Peyer's patch (tissue), 4 donors: ENCODE data around the gene ASRGL1. TPM values are rescaled to one million over a fixed set of nuclear protein-coding genes. Genes with fewer than 3 reads are reported as not detected.

Source experiments
- DNase-seq, 3 donors: peaks; one replicate each; pipeline ENCODE4 v3.0.0-alpha.2; 2017 to 2019
- H3K27ac ChIP-seq, 4 donors: fragments of 200-600 bp; sonication (generic); one replicate each; pipeline ENCODE4 v1.5.1; 2016 to 2019
- H3K27me3 ChIP-seq, 2 donors: fragments of 200-600 bp; sonication (generic); one replicate each; pipeline ENCODE4 v1.5.1; 2019
- H3K36me3 ChIP-seq, 3 donors: fragments of 200-600 bp; sonication (generic); one replicate each; pipeline ENCODE4 v1.5.1; 2016 to 2019
- H3K4me1 ChIP-seq, 4 donors: fragments of 200-600 bp; sonication (generic); one replicate each; pipeline ENCODE4 v1.5.1; 2016 to 2019
- H3K4me3 ChIP-seq, 4 donors: fragments of 200-600 bp; sonication (generic); 1 replicate in 3 of 4; 2 replicates in 1 of 4; pipeline ENCODE4 v1.5.1; 2016 to 2019; ENCODE audit warnings: mild to moderate bottlenecking in 1 of 4
- H3K9me3 ChIP-seq, 4 donors: fragments of 200-600 bp; sonication (generic); one replicate each; pipeline ENCODE4 v1.5.1; 2016 to 2019; ENCODE audit warnings: mild to moderate bottlenecking in 1 of 4
- POLR2A ChIP-seq, 2 donors: fragments of 450-650 bp; IDR thresholded peaks; one replicate each; pipeline ENCODE4 v1.5.1; 2017; ENCODE audit warnings: antibody characterized with exemption in 2 of 2, mild to moderate bottlenecking in 2 of 2, moderate library complexity in 2 of 2
- total RNA-seq, 4 donors: library from RNA; depleted of rRNA; stranded (reverse); fragments of >200 nt; gene quantifications; one replicate each; pipeline ENCODE4 v1.1.0, GENCODE V29; 2016
- TF ChIP-seq, protein P1 (sequence below), 6 experiments: fragments of 450-650 bp in 4 of 6; fragments of 200-600 bp in 2 of 6; sonication (generic) in 1 of 6; IDR thresholded peaks; one replicate each; pipeline ENCODE4 v1.5.1; 2017 to 2019; ENCODE audit warnings: antibody characterized with exemption in 6 of 6, mild to moderate bottlenecking in 3 of 6, moderate library complexity in 1 of 6

ASRGL1 gene
- total RNA-seq, 4 donors from 2014 or later = 26.0 to 57.8 (median 29.8) TPM

DNA sequence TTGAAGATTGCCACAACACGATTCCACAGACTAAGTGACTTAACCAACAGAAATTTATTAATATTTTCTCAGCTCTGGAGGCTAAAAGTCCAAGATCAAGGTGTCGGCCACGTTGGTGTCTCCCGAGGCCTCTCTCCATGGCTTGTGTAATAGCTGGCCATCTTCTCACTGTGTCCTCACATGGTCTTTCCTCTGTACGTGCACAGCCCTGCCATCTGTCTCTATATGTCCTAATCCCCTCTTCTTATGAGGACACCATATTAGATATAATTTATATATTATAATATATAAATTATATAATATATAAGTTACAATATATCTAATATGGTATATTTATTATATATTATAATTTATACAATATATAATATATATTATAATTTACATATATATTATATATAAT lies 56.5 kb downstream of the ASRGL1 start:
- no peak overlapping the region for H3K27ac ChIP-seq

GRCh38 chr11:62394825-62395538 lies 57.7 kb downstream of the ASRGL1 start:
- TF ChIP-seq, protein P1, sequence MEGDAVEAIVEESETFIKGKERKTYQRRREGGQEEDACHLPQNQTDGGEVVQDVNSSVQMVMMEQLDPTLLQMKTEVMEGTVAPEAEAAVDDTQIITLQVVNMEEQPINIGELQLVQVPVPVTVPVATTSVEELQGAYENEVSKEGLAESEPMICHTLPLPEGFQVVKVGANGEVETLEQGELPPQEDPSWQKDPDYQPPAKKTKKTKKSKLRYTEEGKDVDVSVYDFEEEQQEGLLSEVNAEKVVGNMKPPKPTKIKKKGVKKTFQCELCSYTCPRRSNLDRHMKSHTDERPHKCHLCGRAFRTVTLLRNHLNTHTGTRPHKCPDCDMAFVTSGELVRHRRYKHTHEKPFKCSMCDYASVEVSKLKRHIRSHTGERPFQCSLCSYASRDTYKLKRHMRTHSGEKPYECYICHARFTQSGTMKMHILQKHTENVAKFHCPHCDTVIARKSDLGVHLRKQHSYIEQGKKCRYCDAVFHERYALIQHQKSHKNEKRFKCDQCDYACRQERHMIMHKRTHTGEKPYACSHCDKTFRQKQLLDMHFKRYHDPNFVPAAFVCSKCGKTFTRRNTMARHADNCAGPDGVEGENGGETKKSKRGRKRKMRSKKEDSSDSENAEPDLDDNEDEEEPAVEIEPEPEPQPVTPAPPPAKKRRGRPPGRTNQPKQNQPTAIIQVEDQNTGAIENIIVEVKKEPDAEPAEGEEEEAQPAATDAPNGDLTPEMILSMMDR (IDR thresholded peaks at IDR 0.05) = peak; percentile 42 to 81 (median 78)
- no peak for TF ChIP-seq POLR2A (IDR thresholded peaks at IDR 0.05)
- H3K27ac ChIP-seq = peak overlapping the region in 2 of 4 donors; percentile 58 to 59
- H3K4me3 ChIP-seq = peak overlapping the region in 2 of 4 donors; percentile 0 to 9
- H3K27me3 ChIP-seq = no peaks in the 10 kb centered on the region
- H3K9me3 ChIP-seq = no peaks in the 10 kb centered on the region
- DNase-seq = peak; percentile 35 to 84 (median 65)
- H3K4me1 ChIP-seq = peaks cover 0 to 24% (median 0%) of the 10 kb centered on the region in 4 donors
- no peaks in the 10 kb centered on the region for H3K36me3 ChIP-seq

More for the DNA sequence above, 56.5 kb downstream of the ASRGL1 start:
- Histone ChIP-seq H3K9me3 (no peaks in the 10 kb centered on the region), H3K36me3 (no peaks in the 10 kb centered on the region), H3K27me3 (no peaks in the 10 kb centered on the region), H3K4me3 (no peak overlapping the region), H3K4me1 (peaks cover 0 to 12% (median 0%) of the 10 kb centered on the region in 4 donors)
- TF ChIP-seq, protein P1 (IDR thresholded peaks at IDR 0.05) = no peak
- no peak for TF ChIP-seq POLR2A (IDR thresholded peaks at IDR 0.05)
- no peak for DNase-seq

DNA sequence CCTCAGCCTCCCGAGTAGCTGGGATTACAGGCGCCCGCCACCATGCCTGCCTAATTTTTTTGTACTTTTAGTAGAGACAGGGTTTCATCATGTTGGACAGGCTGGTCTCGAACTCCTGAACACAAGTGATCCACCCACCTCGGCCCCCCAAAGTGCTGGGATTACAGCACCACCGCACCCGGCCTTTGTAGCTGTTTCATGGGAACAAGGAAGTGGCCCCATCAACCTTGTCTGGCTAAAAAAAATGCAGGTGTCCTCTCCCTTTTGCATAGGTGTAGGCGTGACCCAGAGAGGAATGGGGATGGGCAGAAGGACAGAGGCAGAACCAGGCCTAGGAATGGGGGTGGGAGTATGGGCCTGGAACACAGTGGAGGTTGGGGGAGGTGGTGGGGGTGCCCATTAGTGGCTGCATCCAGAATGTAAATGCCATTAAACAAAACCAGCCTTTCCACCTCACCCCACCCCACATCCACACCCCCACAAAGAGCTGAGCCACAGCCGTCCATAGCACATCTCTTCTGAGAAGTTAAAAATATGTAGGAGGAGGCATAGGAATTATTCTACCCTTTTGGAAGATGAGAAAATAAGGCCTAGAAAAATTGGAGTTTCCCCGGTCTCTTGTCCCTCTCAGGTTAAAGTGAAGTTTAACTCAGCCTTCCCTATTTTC lies 58.8 kb downstream of the ASRGL1 start:
- Histone ChIP-seq H3K4me3 (no peak overlapping the region), H3K36me3 (no peaks in the 10 kb centered on the region), H3K27me3 (no peaks in the 10 kb centered on the region), H3K9me3 (no peaks in the 10 kb centered on the region), H3K27ac (no peak overlapping the region), H3K4me1 (peaks cover 0 to 35% (median 0%) of the 10 kb centered on the region in 4 donors)
- no peak for DNase-seq
- TF ChIP-seq POLR2A (IDR thresholded peaks at IDR 0.05) = no peak
- TF ChIP-seq, protein P1 (IDR thresholded peaks at IDR 0.05) = no peak

DNA sequence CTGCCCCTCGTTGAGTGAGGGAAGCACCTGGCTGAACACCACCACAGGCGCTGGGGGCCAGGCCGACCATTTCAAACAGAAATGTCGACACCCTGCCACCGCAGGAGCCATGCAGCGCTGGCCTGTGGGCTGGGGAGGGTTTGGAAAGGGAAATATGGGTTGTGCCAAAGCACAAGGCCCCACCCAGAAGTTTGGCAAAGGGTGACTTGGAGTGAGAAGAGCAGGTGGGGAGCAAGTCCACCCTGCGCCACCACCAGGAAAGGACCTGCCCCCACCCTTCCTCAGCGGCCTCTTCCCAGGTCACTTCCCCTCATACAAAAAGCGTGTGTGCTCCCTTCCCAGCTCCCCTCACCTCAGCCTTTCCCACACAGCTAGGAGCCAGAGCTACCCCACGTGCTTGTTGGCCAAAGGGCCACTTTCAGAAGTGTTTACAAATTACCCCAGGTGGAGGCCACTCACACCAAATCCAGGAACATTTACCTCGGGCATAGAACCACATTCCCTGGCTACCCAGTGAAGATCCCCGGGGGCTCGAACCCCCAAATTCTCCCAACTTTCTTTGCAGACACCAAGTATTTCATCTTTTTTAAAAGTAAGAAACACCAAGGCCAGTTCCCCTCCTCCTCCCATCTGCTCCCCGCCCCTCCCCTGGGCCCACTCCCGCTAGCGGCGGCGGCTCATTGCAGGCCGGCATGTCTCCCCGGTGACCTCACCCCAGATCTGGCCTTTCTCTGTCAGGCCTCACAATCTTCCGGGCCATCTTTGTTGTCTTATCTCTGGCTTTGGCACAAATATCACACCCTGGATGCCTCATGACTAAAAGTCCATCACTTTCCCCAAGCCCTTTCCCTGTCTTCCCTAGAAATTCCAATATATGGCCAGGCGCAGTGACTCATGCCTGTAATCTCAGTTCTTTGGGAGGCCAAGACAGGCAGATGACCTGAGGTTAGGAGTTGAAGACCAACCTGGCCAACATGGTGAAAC lies 61.1 kb downstream of the ASRGL1 start:
- Histone ChIP-seq H3K4me1 (peaks cover 0 to 53% (median 1%) of the 10 kb centered on the region in 4 donors), H3K4me3 (no peak overlapping the region)

DNA sequence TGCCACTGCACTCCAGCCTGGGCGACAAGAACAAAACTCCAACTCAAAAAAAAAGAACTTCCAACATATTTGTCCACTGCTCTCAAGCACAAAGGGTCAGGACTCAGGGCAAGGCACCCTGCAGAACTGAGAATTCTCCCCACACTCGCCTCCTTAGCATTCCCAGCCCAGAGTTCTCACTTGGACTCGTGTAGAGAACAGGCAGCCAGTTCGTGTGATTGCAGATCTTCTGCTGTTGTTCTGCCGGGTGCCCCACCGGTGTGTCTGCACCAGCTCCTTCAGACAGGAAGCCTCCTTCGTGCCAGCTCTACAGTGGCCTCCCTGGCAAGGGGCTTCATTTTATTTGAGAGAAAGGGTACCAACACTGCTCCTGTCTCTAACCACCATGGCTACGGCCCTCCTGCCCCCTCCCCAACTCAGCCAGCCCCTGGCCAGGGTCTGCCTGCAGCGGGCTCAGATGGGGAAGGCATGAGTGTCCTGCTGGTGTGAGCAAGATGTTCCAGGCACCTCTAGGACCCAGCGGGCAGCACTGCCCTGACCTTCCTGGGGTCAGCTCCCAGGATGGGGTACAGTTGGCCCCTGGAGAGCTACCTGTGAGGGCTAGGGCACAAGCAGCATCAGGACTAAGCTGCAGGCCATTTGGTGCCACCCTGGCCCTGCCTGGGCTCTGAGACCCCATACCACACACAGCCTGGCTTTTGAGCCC lies 62.1 kb downstream of the ASRGL1 start:
- no peaks in the 10 kb centered on the region for H3K27me3 ChIP-seq
- H3K36me3 ChIP-seq = no peaks in the 10 kb centered on the region
- TF ChIP-seq POLR2A (IDR thresholded peaks at IDR 0.05) = no peak
- TF ChIP-seq, protein P1 (IDR thresholded peaks at IDR 0.05) = no peak
- DNase-seq = no peak
- peaks cover 0 to 53% (median 1%) of the 10 kb centered on the region in 4 donors for H3K4me1 ChIP-seq
- H3K4me3 ChIP-seq = no peak overlapping the region
- H3K9me3 ChIP-seq = no peaks in the 10 kb centered on the region
- H3K27ac ChIP-seq = peak overlapping the region; percentile 30 to 80 (median 68)

More for the DNA sequence above, 61.1 kb downstream of the ASRGL1 start:
- DNase-seq = no peak
- Histone ChIP-seq H3K36me3 (no peaks in the 10 kb centered on the region), H3K27ac (peak overlapping the region in 3 of 4 donors; percentile 7 to 80 (median 40)), H3K27me3 (no peaks in the 10 kb centered on the region), H3K9me3 (no peaks in the 10 kb centered on the region)
- TF ChIP-seq POLR2A (IDR thresholded peaks at IDR 0.05) = no peak
